GM23338 (cell line): ENCODE measurements around the gene CREB1.

Experiments
- CTCF ChIP-seq, 2 experiments: fragments of 200-600 bp in 1 of 2; sonication (generic) in 1 of 2; conservative IDR thresholded peaks; 2 replicates each; pipeline versions ENCODE4 v1.5.1 to v1.6.1; 2016 to 2017; ENCODE audit warnings: antibody characterized with exemption in 2 of 2, low read depth in 2 of 2, mild to moderate bottlenecking in 2 of 2, moderate library complexity in 1 of 2
- EZH2phosphoT487 ChIP-seq: fragments of 200-600 bp; sonication (generic); IDR thresholded peaks from one replicate; pipeline ENCODE4 v1.8.1; 2018; ENCODE audit warnings: antibody characterized with exemption; ENCODE audit not compliant: unreplicated experiment
- POLR2AphosphoS5 ChIP-seq: IDR thresholded peaks from 2 replicates; pipeline ENCODE4 v1.6.1; 2016; ENCODE audit warnings: antibody characterized with exemption, low read depth
- ZNF114 ChIP-seq: fragments of 250-450 bp; sonication (Bioruptor Pico); IDR thresholded peaks from 2 replicates; pipeline ENCODE4 v1.5.0; 2020; ENCODE audit warnings: mild to moderate bottlenecking, moderate library complexity

- TF ChIP-seq CTCF (conservative IDR thresholded peaks at IDR 0.05; ENCODE audit: low read depth in 2 of 2) (no peak), POLR2AphosphoS5 (no peak), EZH2phosphoT487 (no peak), ZNF114 (CRISPR knock-in tag) (no peak)
These were observed 37.8 kb upstream of the CREB1 start for GRCh38 chr2:207491956-207492355.
